T-helper 1 cell treated with Interleukin-12 subunit alpha and Interleukin-12 subunit beta and Interleukin-4 antibody, amounts not matched to agents 30 ng/mL and 1 ng/mL, for 36 hours (primary cell): Measurements from ENCODE around the gene POLR3F. TPM values are rescaled to one million over a fixed set of nuclear protein-coding genes. Genes with fewer than 3 reads are reported as not detected.
"Not testable (repeated sequence)": the region's sequence is repeated elsewhere in the genome, so short reads cannot be mapped to it uniquely, and the experiment has no call there.

ENCODE experiments used
- intact Hi-C: fragments of 100-400 bp; cut with micrococcal nuclease; formaldehyde crosslinking; loops from one replicate; pipeline ENCODE4 v1.15.1; 2024
- total RNA-seq: library from RNA; stranded (reverse); gene quantifications from 2 replicates; pipeline ENCODE4 v1.2.3, GENCODE V29; 2022

The POLR3F gene
- total RNA-seq, 1 donor from 2014 or later: 10.7 TPM

DNA sequence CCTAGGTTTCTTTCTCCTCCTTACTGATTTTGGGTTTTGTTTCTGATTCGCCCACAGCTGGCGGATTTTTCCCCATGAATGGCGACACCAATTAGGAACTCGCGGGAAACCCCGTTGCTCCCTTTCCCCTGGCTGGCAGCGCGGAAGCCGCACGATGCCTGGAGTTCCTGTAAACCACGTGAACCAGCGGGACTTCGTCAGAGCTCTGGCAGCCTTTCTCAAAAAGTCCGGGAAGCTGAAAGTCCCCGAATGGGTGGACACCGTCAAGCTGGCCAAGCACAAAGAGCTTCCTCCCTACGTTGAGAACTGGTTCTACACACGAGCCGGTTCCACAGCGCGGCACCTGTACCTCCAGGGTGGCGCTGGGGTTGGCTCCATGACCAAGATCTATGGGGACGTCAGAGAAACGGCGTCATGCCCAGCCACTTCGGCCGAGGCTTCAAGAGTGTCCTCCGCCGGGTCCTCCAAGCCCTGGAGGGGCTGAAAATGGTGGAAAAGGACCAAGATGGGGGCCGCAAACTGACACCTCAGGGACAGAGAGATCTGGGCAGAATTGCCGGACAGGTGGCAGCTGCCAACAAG lies 37.4 kb downstream of the POLR3F start:
- intact Hi-C loops: no loop called here

DNA sequence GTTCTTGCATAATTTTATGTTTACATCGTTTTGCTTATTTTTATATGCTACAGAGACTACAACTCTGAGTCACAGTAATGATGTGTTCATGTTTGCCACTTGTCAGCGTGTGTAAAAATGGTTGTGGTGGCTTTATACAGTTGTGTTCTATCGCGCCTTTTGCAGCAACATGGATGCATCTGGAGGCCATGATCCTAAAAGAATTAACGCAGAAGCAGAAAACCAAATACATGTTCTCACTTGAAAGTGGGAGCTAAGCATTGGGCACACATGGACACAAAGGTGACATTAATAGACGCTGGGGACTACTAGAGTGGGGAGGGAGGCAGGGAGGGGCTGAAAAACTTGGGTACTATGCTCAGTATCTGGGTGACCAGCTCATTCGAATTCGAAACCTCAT lies 39.6 kb downstream of the POLR3F start:
- intact Hi-C loops: loop anchor here (1.0 to 2.0 kb wide), 13 partner anchors 9 to 1776 kb away; partner anchors contain the start of genes CFAP61, CRNKL1, DZANK1 and POLR3F

DNA sequence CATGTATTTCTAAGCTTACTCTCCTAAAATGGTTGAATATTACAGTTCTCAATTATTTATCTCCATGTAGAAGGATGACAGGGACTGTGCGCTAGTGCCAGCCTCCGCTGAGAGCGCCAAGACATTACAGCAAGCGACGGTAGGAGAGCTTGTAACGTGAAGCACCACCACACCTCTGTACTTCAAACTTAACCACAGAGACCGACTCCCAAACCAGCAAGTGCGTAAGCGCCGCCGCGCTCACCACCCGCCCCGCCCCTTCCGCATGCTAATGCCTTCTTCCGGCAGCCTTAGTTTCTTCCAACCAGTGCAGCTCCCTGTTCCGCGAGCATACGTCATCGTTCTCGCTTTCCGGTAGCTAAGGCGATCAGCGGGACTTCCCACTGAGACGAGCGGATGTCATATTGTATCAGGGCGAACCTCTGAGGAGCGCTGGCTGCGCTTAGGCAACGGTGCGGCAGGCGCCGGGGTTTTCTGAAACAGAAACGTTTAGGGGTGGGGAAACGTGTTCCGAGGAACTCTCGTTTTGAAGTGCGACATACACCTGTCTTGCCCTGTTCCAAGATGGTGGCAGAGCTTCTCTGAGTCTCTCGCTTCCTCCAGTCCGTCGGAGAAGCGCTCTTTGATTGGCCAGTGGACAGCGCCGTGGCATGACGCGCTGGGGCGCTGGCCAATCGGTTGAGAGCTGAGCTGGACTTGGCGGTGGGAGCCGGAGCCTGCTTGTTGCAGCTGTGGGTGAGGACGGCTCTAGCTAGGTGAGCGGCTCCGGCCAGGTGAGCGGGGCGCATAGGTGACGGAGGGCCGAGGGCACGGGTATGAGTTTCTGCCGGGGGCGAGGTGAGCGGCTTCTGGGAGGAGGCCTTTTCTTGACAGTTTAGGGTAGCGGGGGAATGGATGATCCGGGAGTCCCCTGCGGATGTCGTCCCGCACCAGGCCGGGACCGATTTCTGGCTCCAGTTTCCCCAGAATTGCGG lies 40.3 kb downstream of the POLR3F start, which contains the start of gene SEC23B:
Gene SEC23B (plus strand): TSS at position 723 of the 974 bp plus-strand sequence. CDS start 2,896 bp downstream, outside the sequence.
- intact Hi-C loops: loop anchor here (1.0 to 2.0 kb wide), 13 partner anchors 10 to 1777 kb away; partner anchors contain the start of genes CFAP61, CRNKL1, DZANK1 and POLR3F

DNA sequence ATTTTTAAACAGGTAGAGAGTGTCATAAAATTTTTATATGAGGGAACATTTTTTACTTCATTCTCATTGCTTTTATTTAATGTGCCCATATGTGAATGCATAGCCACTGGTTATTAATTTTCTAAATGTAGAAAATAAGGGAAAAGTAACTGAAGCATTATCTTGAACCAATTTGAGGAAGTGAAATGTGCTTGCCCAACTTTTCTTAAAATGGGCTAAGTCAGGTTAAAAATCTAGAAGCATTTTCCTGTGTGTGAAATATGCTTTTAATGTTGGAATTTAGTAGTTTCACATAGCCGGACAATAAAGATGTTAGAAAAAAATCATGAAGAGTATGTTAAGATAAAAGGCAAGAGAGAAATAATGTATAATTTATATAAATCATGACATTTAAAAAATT lies 44.4 kb downstream of the POLR3F start:
- intact Hi-C loops: no loop called here

DNA sequence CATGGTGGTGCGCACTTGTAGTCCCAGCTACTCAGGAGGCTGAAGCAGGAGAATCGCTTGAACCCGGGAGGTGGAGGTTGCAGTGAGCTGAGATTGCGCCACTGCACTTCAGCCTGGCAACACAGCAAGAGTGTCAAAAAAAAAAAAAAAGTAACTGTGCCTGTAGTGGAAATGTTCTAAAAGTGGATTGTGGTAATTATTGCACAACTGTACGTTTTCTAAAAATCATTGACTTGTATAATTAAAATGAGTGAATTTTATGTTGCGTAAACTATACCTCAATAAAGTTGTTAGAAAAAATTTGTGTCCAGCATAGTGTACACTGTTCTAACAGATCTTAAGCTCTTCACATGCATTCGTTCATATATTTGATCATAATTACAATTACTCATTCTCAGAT lies 46.0 kb downstream of the POLR3F start:
- intact Hi-C loops: no loop called here

DNA sequence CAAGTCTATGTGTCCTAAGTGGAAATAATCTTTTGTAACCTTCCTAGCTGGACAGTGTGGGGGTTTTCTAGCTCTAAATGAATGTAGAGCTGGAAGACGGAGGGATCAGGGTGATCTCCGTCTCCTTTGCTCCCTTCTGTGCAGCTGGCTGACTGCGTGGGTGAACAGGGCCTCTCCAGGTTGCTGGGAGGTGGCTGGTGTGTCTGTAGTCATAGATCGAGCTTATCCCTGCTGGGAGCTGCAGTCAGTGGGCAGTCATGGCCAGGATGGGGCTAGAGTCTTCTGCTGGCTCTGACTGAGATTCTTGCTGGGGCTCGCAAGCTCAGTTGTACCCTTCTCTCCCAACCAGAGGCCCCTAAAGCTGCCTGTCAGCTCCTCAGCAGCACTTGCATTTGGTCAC lies 46.9 kb downstream of the POLR3F start:
- intact Hi-C loops: no loop called here

DNA sequence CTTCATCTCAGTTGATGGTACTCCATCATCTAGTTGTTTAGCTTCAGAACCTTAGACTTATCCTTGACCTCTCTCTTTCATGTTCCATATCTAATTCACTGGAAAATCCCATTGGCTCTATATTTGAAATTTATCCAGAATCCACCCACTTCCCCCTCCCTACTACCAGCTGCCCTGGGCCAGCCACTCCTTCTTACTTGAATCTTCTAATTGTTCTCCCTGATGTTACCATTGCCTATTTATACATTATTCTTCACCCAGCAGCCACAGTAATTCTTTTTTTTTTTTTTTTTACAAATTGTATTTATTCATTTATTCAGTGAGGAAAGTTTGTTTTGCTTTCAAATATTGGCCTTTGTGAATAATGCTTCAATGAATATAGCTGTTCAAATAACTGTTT lies 48.8 kb downstream of the POLR3F start:
- intact Hi-C loops: no loop called here

DNA sequence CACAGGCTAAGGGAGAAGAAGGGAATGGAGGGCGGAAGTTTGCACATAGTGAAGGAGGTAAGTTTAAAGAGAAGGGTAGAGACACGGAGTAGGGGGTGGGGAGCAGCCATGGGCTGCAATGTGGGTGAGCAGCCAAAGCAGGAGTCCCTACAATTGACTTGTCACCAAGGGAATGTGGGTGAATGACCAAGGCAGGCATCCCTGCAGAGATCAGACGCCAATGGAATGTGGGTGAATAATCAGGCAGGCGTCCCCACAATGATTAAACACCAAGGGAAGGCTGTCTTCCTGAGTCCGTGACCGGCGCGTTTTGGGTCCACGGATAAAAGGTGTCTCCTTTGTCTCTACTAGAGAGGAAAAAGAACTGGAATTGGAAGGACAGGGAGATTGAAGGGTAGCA lies 54.9 kb downstream of the POLR3F start:
- intact Hi-C loops: not testable (repeated sequence)

DNA sequence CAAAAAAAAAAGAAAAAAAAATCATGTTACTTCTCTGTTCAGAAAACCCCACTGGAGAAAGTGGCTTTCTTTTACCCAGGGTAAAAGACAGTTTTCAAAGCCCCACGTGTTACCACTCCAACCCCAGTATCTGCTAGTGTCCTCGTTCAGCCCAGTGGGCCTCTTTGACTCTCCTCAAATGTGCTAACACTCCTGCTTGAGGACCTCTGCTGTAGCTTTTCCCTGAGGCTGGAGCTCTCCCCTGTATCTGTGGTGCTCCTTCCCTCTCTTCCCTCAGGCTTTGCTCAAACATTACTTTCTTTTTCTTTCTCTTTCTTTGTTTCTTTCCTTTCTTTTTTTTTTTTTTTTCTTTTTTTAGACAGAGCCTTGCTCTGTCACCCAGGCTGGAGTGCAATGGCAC lies 55.9 kb downstream of the POLR3F start:
- intact Hi-C loops: no loop called here

DNA sequence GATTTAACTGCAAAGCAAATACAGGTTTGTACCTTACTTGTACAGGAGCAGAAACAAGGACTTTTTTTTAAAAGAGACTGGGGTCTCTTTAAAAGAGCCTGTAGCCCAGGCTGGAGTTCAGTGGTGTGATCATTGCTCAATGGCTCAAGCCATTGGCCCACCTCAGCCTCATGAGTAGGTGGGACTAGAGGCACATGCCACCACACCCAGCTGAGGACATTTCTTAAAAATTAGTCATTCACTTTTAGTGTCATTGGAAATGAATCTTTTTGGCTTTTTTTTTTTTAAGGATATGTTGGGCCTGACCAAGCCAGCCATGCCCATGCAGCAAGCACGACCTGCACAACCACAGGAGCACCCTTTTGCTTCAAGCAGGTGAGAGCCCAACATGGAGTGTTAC lies 57.5 kb downstream of the POLR3F start:
- intact Hi-C loops: no loop called here

DNA sequence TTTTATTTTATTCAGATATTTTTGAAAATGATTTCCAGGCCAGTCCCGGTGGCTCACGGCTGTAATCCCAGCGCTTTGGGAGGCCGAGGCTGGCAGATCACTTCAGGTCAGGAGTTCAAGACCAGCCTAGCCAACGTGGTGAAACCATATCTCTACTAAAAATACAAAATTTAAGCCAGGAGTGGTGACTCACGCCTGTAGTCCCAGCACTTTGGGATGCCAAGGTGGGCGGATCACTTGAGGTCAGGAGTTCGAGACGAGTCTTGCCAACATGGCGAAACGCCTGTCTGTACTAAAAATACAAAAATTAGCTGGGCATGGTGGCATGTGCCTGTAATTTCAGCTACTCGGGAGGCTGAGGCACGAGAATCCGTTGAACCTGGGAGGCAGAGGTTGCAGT lies 59.6 kb downstream of the POLR3F start:
- intact Hi-C loops: not testable (repeated sequence)

DNA sequence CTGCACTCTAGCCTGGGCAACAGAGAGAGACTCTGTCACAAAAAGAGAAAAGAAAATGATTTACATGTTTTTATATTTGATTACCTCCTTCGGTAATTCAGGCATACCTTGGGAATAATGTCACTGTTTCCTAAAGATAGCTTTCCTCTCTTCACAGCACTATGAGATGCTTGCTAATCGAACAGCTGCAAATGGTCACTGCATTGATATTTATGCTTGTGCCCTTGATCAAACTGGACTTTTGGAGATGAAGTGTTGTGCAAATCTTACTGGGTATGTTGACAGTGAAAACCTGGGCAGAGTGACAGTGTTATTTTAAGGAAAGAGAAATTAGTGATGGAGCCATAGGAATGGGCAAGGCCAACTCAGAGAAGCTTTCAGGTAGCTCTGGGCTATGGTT lies 60.1 kb downstream of the POLR3F start:
- intact Hi-C loops: no loop called here

DNA sequence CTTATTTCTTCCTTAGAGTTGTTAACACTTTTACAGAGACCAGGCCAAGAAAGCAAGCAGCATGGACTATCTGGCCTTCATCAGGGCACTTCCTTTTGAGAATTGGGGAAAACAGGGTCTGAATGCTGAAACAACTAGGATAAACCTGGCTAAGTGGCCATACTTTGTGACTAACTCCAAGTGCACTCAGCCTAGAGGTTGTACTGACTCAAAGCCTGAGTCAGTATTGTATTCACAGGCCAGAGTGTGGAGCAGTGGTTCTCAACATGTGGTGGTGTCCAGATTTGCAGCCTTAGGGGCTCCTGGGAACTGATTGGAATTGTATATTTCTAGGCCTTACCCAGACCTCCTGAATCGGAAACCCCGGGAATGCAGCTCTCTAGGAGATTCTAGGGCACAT lies 60.6 kb downstream of the POLR3F start:
- intact Hi-C loops: no loop called here

DNA sequence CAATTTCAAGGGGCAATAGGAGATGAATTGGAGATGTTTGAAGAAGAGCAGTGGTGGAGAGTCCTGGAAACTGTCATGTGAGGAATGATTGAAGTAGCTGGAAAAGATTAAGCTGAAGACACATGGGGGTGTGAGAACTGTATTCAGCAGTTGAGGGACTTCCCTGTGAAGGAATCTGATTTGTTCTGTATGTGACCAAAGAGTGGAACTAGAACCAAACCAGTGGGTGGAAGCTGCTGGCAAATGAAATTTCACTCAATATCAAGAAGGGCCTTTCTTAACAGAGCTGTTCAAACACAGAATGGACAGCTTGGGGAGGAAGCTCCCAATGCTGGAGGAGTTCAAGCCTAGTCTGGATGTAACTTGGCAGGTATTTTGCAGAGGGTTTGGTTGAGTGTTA lies 61.9 kb downstream of the POLR3F start:
- intact Hi-C loops: no loop called here

DNA sequence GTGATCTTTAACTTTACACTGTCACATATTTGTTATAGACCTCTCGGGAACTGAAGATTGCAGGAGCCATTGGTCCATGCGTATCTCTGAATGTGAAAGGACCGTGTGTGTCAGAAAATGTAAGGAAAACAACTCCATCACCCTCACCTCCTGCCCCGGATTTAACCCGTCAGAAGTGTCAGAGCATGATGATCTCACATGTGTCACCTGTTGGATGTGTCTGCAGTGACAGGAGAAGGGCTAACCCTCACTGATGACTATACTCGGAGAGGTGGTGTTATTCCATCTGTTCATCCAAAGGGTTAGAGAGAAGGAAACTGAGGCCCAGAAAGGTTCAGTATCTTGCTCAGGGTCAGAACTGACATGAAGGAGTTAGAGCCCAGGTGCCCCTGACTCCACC lies 65.4 kb downstream of the POLR3F start:
- intact Hi-C loops: no loop called here

DNA sequence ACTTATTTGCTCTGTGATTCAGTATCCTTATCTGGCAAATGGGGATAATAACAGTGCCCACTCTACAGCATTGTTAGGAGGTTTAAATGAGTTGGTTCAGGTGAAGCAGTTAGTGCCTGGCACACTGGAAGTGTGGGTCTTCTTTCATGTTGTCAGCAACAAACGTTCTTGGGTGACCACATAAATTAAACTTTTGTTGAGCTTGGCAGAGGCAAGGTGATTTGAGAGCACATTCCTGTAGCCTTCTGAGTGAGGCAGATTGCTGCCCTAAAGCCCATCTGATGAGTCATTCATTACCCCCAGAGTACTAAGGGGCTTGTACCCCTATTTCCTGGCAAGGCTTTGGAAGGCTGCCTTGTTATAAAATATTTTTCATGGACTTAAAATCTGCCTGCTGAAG lies 66.3 kb downstream of the POLR3F start:
- intact Hi-C loops: no loop called here

DNA sequence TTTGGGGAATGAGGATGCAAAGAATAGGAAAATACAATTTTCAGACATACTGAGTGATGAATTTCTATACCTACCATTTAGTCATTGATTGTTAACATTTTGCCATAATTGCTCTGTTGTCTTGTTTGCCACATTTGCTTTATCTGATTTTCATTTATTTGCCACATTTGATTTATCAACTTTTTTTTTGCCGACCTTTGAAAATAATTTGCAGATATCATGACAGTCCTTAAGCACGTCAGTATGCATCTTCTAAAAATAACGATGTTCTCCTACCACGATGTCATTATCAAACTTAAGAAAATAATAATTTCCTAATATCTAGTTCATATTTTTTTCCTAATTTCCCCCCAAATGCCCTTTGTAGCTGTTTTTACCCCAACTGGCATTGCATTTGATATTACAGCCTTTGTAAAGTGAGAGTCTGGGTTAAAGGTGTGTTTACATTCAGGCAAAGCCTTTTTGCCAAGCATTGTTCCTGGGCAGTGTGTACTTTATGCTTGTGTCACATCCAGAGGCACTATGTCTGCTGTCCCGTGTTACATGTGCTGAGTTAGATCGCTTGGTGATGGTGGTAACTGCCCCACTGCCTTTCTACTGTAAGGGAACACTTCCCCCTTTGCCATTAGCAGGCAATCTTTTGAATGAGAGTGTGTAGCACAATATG lies 66.9 kb downstream of the POLR3F start:
- intact Hi-C loops: no loop called here

Other genes with a start within 250 kb of the POLR3F start
- gene ZNF133, start 178.9 kb upstream of the POLR3F start, total RNA-seq: 9.9 and 10.1 TPM in 2 replicates
- gene DZANK1, start 360 bp upstream of the POLR3F start, total RNA-seq: 1.1 and 1.9 TPM in 2 replicates
- gene RBBP9, start 29.8 kb downstream of the POLR3F start, total RNA-seq: 13.9 and 15.8 TPM in 2 replicates
- gene SEC23B, start 40.5 kb downstream of the POLR3F start, total RNA-seq: 116 TPM in 2 replicates
- 46.8 and 49.3 TPM in 2 replicates for gene SMIM26, start 100.0 kb downstream of the POLR3F start, total RNA-seq
- 20.1 and 22.7 TPM in 2 replicates for gene DTD1, start 120.7 kb downstream of the POLR3F start, total RNA-seq